Stimulated activated CD4-positive, alpha-beta T cell treated with anti-CD3 and anti-CD28 coated beads, Interleukin-1b, Interleukin-23, amount 100 ng/mL, for 48 hours (primary cell): ENCODE results near the gene PARP1.
A peak's percentile ranks its signal among the peaks of the same experiment; 100 is the strongest.
"Not testable (repeated sequence)": the region's sequence is repeated elsewhere in the genome, so short reads cannot be mapped to it uniquely, and the experiment has no call there.

Source experiments
- DNase-seq: peaks from one replicate; pipeline ENCODE4 v3.0.0-alpha.2; 2020

PARP1 gene

DNA sequence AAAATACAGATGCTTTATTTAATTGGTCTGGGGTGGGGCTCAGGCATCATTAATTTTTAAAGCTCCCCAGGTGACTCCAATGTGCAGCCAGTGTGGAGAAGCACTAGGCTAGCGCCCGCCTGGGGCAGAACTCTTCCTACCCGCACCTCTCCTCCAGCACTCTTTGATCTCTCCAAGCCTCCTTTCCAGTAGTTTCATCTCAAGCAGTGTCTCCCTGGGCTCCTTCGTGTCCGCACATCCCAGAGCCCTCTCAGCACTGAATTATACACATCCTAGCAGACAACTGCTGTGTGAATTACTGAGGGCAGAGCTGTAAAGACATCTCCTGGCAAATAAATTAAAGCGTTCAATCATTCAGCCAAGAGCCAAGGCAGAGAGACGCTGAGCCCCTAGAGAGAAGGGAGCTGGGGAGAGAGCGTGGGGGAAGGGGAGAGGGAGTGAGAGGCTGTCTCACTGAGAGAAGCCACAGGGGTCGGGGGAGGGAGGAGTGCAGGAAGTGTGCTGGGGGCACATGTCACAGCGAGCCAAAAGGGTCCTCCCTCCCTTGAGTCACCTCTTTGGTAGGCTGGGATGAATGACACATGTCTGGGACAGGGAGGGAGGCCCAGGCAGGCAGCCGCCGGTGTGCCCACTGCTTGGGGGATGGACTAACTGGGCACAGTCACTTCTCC is 21.0 kb upstream of the PARP1 start:
- no peak for DNase-seq

DNA sequence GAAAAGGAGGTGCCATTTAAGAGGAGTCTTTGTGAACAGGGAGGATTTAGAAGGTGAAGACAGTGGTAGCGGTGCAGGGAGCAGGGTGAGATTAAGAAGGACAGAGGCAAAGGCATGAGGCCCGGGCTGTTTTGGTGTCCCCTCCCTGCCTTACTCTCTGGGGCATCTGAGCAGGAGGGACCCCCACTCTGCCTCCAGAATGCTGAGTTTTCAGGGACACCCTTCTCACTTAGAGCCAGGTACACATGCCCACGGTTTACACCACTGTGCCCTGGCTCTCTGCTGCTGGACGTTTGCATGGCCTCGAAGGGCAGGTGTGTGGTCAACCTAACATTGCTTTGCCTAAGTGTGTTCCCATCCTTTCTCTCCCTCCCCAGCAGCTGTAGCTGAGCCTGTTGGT is 20.5 kb upstream of the PARP1 start:
- no peak for DNase-seq

DNA sequence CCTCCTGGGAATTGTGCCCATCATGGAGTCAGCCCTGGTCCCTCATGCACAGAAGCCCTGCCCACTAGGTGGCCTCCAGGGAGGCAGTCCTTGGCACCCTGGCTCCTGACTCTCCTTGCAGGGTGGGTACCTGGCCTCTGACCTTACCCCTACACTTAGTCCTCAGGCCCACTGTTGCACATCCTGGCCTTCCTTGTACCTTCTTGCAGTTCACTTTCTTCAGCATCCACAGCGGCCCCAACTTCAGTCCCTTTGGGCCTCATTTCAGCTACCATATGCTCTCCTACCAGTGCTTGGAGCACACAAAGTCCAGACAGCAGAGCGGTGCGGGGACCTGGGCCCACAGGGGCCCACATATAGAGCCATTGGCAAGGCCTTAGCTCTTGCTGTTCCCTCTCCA is 19.2 kb upstream of the PARP1 start:
- DNase-seq, result no peak

DNA sequence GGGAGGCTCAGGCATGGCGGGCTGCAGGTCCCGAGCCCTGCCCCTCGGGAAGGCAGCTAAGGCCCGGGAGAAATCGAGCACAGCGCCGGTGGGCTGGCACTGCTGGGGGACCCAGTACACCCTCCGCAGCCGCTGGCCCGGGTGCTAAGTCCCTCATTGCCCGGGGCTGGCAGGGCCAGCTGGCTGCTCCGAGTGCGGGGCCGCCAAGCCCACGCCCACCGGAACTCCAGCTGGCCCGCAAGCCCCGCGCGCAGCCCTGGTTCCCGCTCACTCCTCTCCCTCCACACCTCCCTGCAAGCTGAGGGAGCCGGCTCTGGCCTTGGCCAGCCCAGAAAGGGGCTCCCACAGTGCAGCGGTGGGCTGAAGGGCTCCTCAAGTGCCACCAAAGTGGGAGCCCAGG is 18.5 kb upstream of the PARP1 start:
- not testable (repeated sequence) for DNase-seq

DNA sequence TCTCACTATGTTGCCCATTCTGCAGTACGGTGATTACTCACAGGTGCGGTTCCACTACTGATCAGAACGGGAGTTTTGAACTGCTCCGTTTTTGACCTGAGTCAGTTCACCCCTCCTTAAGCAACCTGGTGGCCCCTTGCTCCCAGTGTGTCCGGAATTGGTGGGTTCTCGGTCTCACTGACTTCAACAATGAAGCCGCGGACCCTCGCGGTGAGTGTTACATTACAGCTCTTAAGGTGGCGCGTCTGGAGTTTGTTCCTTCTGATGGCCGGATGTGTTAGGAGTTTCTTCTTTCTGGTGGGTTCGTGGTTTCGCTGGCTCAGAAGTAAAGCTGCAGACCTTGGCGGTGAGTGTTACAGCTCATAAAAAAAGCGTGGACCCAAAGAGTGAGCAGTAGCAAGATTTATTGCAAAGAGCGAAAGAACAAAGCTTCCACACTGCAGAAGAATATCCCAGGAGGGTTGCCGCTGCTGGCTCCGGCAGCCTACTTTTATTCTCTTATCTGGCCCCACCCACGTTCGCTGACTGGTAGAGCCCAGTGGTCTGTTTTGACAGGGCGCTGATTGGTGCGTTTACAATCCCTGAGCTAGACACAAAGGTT is 17.6 kb upstream of the PARP1 start:
- peak; percentile 46 for DNase-seq

DNA sequence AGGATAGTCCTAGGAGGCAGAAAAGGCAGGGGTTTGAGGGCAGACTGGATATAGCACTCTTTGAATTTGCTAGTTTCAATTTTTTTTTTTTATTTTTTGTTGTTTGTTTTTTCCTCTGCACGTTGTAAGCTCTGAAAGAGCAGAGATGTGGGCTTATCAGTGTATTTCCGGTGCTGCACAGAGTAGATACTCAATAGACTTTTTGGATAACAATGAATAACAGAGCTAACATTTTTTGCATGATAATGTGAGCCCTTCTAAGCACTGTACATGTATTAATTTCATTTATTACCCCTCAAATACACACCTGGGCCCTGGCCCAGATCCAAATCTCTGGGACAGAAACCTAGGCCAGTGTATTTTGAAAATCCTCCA is 17.1 kb upstream of the PARP1 start:
- no peak for DNase-seq

DNA sequence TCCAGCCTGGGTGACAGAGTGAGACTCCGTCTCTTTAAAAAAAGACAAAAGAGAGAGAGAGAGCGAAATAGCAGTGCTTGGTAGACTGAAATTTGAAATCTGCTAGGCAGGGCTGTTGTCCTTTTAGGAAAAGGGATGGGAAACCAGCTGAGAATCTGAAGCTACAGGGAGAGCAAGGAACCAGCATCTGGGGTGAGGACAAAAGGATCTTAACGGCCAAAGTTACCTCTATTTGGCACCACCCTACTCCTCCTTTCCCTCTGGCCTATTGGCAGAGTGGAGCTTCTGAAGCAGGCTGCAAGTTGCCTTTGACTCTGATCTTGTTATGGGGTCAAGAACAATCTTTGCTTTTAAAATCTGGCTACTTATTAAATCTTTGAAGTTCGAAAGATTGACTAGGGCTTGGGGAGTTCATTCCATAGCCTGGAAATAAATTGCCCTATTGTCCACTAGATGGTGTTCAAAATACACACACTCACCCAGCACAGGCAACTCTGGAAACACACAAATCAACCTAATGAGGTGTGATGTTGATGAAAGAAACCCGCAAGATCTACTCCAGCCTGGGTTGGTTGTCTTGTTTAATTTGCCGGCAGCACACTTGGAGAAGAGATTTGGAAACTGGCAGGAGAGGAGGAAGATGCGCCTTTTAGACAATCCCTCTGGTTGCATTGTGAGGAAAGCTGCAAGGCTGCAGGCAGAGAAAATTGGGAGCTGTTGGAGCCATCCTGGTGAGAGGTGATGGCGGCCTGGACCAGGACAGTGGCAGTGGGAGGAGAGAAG is 16.5 kb upstream of the PARP1 start:
- no peak for DNase-seq

DNA sequence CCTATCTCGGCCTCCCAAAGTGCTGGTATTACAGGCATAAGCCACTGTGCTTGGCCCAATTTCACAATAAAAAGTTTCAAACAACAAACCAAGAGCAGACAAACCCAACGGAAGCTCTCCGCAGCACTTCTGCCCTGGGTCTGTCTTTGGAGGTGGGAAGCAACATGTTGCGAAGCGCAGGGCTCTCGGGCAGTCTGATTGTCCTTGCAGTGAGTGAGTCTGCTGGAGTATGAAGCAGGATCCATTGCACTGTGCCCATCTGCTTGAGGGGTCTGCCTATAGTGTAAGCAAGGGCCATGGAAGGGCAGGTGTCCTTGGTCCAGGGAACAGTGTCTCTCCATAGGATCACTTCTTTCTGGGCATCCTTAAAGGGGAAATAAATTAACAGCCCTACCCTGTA is 14.6 kb upstream of the PARP1 start:
- DNase-seq, result no peak

DNA sequence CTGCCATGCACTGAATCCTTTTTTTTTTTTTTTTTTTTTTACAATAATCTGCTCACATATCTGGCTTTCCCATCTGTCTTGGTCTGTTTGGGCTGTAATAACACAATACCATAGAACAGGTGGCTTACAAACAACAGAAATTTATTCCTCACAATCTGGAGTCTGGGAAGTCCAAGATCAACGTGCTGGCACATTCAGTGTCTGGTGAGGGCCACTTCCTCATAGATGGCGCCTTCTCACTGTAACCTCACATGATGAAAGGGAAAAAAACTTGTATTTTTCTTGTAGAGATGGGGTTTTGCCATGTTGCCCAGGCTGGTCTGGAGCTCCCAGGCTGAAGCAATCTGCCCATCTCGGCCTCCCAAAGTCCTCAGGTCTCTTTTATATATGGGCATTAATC is 13.0 kb upstream of the PARP1 start:
- DNase-seq, result no peak

DNA sequence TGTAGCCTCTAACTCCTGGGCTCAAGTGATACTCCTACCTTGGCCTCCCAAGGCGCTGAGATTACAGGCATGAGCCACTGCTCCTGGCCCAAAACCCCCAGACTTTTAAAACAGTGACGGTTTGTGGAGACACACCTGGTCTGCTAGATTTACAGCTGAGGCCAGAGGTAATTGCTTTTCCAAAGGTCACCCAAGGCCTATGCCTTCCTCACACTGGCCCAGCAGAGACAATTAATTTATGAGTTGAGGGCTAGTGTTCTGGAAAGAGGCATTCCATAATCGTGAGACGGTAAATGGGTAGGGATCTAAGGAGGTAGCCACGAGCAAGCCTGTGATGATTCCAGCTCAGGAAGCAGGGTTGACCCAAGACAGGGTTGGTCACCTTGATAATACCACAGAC is 12.4 kb upstream of the PARP1 start:
- no peak for DNase-seq

DNA sequence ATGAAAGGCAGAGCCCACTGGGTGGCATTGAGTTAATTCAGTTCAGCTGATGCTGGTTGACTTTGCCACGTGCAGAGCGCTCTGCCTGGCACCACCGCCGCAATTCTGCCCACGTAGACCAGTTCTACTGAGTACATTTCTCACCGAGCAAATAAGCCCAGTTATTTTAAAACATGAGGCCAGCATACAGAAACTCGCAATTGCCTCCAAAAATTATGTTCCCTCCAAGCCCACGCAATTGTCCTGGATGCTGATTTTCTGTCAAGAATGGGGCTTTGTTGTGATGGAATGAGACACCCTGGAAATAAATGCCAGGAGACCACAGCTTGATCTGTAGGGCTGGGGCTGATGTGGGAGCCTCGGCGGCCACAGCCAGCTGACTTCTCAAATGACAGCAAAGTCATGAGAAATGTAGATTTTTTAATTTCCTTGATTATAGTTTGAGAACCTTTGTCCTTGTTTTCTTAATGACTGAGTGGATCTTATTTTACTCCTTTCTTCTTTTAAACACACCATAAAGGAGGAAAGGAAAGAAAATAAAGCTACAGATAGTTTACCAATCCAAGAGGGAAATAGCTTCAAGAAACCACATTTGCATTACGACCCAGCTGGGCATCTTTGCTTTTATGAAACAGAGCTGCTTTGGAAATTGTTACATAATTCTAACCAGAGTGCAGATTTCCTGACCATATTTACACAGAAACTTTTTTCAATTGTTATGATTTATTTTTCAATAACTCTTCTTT is 11.6 kb upstream of the PARP1 start:
- no peak for DNase-seq

DNA sequence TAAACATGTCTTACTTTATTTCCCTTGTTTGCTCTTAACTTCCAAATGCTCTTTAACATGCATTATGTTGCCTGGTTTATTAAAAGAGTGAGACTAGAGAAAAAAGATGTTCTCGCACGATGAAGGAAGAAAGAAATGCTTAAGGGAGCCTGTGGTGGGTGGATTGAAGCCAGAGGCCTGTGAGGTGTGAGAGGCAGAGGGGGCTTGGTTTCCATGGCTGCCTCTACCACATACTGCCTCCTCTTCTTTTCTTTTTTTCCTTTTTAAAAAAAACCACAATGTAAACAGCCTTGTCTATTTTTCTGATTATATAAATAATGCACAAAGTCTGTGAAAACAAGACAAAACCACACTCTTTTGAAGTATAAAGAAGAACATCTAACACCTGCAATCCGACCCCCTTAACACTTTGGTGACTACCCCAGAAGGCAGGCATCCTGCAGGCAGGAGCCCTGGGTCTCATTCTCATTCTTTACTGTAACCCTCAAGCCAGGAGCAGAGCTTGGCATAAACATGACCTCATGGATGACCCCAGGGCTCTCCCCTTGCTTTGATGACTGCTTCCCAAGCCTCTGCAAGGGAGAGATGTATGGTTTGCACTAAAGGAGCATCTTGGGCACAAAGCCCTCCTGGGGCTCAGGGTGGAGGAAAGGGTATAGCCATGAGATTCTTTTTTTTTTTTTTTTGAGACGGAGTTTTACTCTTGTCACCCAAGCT is 10.1 kb upstream of the PARP1 start:
- no peak for DNase-seq

DNA sequence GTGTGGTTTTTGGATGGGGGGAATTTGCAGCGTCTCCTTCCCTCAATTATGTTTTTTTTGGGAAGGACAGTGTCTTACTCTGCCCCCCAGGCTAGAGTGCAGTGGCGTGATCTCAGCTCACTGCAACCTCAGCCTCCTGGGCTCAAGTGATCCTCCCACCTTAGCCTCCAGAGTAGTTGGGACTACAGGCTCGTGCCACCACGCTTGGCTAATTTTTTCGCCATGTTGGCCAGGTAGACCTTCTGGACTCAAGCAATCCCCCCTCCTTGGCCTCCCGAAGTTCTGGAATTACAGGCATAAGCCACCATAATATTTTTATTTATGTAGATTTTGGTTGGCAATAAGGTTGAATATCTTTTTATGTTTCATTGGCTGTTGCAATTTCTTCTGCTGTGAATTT is 9.5 kb upstream of the PARP1 start:
- DNase-seq, result no peak

DNA sequence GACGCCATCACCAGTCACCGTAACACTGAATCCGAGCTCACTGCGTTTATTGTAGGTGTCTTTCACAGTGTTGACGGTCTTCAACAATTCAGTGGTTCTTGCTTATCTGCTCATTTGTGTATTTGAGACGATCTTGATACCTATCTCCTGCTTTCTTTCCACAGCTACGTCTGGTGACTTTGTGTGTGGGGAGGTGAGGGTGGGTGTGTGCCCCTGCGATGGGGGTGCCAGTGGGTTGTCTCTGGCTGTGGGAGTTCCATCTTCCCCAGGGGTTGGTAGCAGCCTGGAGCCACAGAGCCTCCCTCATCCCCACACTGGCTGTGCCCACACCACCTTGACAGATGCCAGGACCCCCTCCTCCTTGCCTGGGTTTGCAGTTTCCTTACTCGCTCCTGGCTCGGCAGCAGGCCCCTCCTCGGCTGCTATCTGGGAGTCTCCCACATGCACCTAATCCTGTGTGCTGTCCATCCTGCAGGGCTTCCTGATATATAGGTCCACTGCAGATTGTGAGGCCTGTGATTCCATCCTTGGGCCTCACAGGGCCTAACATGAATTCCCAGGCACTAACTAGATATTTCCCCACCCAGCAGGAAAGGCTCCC is 6.3 kb upstream of the PARP1 start:
- no peak for DNase-seq

DNA sequence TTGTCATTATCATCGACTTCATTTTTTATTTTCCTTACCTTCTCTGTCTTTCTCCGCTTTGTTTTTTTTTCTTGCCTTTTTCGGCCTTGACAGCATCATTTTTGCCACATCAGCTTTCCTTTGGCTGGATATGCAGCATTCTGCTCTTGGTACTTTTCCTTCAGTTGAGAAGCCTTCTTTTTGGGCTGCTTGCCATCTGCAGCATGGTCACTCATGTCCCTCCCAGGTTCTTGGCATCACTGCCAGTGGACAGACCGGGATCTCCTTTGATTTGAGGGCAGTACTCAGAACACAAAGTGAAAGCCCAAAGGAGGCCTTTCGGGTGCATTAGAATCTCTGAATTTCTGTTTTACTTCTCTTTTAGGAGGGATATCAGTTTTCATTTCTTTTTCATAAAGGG is 3.7 kb upstream of the PARP1 start:
- DNase-seq, result no peak

DNA sequence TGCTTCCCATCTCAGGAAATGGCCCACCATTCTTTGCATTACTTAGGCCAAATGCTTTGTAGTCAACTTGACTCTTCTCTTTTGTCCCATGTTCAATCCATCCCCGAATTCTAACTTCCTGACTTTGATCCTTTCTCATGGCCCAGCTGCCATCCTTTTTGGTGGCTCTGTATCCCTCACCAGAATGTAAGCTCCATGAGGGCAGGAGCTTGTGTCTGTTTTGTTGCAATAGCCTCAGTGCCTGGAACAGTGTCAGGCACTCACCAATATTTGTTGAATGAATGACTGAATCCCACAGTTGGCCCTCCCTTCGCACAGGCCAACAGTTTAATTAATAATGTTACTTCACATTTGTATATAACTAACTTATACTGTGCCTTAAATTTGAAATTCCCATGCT is 3.1 kb upstream of the PARP1 start:
- no peak for DNase-seq

DNA sequence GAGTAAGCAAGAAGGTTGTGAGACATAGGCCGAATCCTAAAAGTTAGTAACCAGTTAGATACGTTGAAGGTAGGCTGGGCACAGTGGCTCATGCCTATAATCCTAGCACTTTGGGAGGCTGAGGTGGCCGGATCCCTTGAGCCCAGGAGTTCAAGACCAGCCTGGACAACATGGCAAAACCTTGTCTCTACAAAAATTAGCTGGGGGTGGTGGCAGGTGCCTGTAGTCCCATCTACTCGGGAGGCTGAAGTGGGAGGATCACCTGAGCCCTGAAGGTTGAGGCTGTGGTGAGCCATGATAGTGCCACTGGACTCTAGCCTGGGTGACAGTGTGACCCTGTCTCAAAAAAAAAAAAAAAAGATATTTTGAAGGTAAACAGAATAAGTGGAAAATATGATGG is 1.5 kb upstream of the PARP1 start:
- DNase-seq, result no peak

DNA sequence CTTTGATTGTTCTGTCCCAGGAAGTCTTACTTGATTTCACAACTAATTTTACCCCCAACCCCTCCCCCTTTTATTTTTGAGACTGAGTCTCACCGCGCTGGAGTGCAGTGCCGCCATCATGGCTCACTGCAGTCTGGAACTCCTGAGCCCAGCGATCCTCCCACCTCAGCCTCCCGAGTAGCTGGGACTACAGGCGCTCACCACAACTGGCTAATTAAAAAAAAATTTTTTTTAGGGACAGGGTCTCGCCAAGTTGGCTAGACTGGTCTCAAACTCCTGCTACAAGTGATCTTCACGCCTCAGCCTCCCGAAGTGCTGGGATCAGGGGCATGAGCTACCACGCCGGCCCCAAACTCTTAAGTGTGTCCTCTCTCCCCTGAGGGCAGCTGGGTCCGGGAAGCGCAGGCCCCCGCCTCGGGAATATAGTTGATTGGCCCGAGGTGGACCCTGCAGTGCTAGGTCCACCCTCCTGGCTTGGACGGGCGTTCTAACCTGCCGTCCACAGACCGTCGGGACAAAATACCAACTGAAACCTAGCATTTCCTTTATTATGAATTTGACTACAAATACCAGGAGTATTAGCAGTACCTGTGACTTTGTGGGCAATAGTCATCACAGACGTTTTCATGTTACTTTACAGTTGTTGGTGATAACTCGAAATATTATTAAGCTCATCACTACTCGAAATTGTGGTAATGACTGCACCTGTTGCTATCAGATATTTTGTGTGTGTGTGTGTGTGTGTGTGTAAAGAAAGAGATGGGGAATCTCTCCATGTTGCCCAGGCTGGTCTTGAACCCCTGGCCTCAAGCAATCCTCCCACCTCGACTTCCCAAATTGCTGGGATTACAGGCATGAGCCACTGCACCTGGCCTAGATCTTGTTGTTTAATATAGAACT is 642 bp upstream of the PARP1 start:
- DNase-seq, result no peak

DNA sequence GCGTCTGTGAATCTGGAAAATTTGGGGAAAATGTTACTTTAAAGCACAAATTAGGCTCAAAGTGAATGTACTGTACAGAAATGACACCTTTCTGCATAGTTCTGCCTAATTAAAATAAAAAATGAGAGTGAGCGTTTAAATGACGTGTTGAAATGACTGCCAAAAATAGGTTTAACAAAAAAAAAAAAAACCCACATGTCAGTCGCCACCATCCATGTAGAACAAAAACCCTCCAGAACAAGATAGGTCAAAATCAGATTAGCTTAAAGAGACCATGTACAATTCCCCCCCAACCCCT is 745 bp downstream of the PARP1 start:
- DNase-seq, result no peak

DNA sequence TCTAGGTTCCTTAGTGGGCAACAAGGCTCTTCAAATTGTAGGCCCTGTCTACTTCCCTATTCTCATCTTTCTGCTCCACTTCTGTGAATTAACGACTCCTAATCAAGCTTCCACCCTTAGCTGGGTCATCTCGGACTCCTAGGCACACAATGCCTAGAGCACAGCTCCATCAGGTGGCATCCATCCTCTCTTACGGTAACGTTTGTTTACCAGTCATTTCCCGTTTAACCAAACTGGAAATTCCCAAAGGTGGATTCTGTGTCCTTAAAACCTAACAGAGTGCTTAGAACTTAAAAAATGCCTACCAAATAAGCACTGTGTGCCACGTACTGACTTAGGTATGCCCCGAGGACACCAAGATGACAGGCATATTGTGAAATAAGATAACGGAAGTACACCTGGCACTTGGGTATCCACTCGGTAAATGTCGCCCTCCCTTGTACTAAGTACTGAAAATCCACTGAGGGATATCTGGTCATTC is 1.5 kb downstream of the PARP1 start:
- DNase-seq, result no peak

DNA sequence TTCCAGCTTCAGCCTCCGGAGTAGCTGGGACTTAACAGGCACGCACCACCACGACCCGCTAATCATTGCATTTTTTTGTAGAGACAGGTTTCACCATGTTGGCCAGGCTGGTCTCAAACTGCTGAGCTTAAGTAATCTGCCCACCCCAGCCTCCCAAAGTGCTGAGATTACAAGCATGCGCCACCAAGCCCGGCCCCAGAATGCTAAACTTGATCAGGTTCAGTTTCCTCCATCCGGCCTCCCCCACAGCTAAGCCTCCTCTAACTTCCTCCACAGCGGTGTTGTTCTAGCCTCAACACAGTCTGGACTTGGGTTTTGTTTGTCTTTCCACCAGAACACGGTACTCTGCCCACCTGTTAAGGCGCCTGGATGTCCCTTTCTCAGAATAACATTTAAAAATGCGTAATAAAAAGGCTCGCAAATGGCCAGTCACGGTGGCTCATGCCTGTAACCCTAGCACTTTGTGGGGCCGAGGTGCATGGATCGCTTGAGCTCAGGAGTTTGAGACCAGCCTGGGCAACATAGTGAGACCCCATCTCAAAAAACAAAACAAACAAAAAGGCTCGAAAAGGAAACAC is 2.4 kb downstream of the PARP1 start:
- DNase-seq, result no peak
